ENCODE data around the gene APBB1IP. TPM values are rescaled to one million over a fixed set of nuclear protein-coding genes. Genes with fewer than 3 reads are reported as not detected.
A peak's percentile ranks its signal among the peaks of the same experiment; 100 is the strongest.
"Not testable (repeated sequence)": the region's sequence is repeated elsewhere in the genome, so short reads cannot be mapped to it uniquely, and the experiment has no call there.

APBB1IP gene
- total and polyA plus RNA-seq, 9 of the 15 experiments (the other 6 are each of a cell fraction or from before 2014, with no cell fraction given), result 0.03 to 0.11 (median 0.06) TPM; not detected in 4

GRCh38 chr10:26589813-26590212 lies 151.7 kb downstream of the APBB1IP start:
- POLR2A ChIA-PET; H3K27ac ChIP-seq (ENCODE audit: extremely low read depth, low read depth, low read length); H3K36me3 ChIP-seq (ENCODE audit: control insufficient read depth, insufficient read depth, low read length); H3K4me1 ChIP-seq (replicated peaks in 1 of 2; ENCODE audit: control insufficient read depth in 2 of 2, insufficient read depth in 2 of 2, low read length in 2 of 2); CTCF ChIA-PET (ENCODE audit: low intra/inter-chr PET ratio); DNase-seq (ENCODE audit: extremely low read depth in 1 of 4, low spot score in 3 of 4); H3K9me1 ChIP-seq (ENCODE audit: control insufficient read depth, insufficient read depth, low read length); H4K20me1 ChIP-seq (replicated peaks; ENCODE audit: control insufficient read depth, insufficient read depth, low read length); H3K9ac ChIP-seq (ENCODE audit: insufficient read depth in 1 of 2, low read depth in 2 of 2, low read length in 2 of 2); H3K4me2 ChIP-seq (ENCODE audit: insufficient read depth, low read length); H3K4me3 ChIP-seq; H3K9me3 ChIP-seq (replicated peaks; ENCODE audit: control insufficient read depth, insufficient read depth, low read depth, low read length); H2AFZ ChIP-seq (ENCODE audit: low read depth, low read length); BruUV-seq (replicated peaks); FAIRE-seq; intact Hi-C loops (cut with micrococcal nuclease); H3K79me2 ChIP-seq (ENCODE audit: control insufficient read depth, insufficient read depth, low read length); in situ Hi-C loops (cut with MboI): not testable (repeated sequence)
- peaks cover 8 to 27% of the 10 kb centered on the region in 2 experiments; a peak in 4 of 5 replicates for H3K27me3 ChIP-seq (ENCODE audit: control insufficient read depth in 2 of 2, insufficient read depth in 2 of 2, low read length in 2 of 2)
- ATAC-seq, result peak; percentile 36; the same call in 2 of the 3 replicates
- TF ChIP-seq, protein P1, sequence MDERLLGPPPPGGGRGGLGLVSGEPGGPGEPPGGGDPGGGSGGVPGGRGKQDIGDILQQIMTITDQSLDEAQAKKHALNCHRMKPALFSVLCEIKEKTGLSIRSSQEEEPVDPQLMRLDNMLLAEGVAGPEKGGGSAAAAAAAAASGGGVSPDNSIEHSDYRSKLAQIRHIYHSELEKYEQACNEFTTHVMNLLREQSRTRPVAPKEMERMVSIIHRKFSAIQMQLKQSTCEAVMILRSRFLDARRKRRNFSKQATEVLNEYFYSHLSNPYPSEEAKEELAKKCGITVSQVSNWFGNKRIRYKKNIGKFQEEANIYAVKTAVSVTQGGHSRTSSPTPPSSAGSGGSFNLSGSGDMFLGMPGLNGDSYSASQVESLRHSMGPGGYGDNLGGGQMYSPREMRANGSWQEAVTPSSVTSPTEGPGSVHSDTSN (CRISPR knock-in tag; IDR thresholded peaks at IDR 0.05; ENCODE audit: low read depth), result not testable (repeated sequence)
- TF ChIP-seq, protein P1 (tag; conservative IDR thresholded peaks at IDR 0.05; ENCODE audit: low read depth), result peak; percentile 54
- TF ChIP-seq MEIS2 (IDR thresholded peaks at IDR 0.05; ENCODE audit: partially characterized antibody), result peak; percentile 62
- WGBS (ENCODE audit: insufficient coverage, low coverage, missing lambda C conversion rate), result 1% methylated on average over 4 of the region's 5 CpGs

Data from K562 (cell line).